Measurements from ENCODE around the gene NPRL2.

NPRL2 gene

DNA sequence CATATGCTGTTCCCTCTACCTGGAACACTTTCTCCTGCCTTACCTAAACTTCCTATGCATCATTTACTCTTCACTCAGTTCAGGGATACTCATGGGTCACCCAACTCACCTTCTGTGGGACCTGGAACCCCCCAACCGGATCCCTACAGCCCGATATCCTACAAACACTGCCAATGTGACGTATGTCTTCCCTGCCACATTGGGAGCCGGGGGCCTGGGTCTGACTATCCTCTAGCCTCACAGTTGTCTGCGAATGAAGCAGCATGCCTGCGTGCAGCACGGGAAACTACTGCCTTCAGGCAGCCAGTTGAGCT, 405 bp downstream of the NPRL2 start:
- ATAC-seq (no peak), DNase-seq (no peak)

DNA sequence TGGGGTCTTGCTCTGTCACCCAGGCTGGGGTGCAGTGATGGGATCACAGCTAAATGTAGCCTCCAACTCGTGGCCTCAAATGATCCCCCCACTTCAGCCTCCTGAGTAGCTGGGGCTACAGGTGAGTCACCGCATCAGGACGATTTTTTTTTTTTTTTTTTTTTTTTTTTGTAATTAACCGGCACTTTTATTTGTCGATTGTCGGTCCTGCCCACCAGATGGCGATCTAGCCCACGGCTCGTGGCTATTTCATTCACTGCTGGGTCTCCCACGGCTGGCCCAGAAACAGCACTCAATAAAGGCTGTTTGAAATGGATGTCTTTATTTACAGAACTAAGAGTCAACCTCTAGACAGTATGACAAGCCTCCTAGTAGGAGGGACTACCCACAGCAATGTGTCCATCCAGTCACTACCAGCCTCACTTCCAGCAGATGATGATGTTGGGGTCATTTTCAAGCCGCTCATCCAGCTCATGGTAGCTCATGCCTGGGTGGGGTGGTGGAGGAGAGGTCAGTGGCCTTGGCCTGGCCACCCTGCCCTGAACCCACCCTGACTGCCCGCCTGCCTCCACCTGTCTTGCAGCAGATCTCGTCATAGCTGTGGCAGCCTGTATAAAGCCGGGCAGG, 3.3 kb downstream of the NPRL2 start:
- ATAC-seq (no peak), DNase-seq (peak; percentile 76)

DNA sequence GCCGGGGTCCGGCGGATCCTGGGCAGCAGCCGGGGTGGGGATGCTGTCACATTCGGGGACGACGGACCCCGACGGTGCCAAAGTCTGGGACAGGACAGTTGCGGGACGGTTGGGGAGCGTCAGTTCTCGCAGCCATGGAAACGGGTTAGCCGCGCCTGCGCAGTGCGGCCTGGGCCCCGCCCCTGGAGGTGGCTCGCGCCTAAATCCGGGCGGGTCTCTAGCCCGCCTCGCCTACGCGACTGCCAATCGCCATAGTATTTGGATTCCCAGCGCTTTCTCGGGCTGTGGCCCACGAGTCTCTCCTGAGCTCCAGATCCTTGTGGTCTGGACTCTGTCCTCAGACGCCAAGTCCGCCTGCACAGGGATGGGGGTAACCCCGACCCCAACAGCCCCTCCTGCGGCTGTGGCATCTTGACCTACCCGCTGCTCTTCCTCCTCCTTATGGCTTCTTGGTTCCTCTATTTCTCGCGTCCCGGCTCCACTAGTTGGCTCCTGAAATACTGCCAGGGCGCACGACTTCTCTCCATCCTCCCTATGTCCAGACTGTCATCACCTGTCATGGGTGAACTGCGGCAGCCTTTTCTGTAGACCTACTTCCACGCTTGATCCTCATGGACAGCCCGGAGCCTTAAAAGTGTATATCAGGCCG, 4.9 kb downstream of the NPRL2 start, which contains the start of gene ZMYND10:
Gene ZMYND10 (minus strand): TSS at position 147 of the 649 bp plus-strand sequence. CDS start 153 bp downstream, outside the sequence.
- ATAC-seq (peak; percentile 11), DNase-seq (peak; percentile 82)

DNA sequence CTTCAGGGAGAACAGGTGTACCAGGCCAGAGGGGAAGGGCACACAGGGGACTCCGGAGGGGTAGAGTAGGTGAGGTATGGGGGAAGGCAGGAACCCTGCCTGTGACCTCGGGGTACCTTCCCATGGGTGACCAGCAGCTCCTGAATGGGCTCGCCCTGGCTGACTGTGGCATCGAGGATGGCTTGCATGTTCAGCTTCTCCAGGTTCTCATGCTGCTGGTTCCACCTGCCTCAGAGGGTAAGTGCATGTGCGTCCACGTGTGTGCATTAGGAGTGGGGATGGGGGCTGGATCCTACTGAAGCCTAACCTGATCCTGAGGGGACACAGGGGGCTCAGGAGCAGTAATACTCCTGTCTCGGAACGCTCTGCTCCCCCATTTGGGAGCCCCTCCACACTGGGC, 5.6 kb downstream of the NPRL2 start:
- ATAC-seq: no peak
- no peak for DNase-seq

DNA sequence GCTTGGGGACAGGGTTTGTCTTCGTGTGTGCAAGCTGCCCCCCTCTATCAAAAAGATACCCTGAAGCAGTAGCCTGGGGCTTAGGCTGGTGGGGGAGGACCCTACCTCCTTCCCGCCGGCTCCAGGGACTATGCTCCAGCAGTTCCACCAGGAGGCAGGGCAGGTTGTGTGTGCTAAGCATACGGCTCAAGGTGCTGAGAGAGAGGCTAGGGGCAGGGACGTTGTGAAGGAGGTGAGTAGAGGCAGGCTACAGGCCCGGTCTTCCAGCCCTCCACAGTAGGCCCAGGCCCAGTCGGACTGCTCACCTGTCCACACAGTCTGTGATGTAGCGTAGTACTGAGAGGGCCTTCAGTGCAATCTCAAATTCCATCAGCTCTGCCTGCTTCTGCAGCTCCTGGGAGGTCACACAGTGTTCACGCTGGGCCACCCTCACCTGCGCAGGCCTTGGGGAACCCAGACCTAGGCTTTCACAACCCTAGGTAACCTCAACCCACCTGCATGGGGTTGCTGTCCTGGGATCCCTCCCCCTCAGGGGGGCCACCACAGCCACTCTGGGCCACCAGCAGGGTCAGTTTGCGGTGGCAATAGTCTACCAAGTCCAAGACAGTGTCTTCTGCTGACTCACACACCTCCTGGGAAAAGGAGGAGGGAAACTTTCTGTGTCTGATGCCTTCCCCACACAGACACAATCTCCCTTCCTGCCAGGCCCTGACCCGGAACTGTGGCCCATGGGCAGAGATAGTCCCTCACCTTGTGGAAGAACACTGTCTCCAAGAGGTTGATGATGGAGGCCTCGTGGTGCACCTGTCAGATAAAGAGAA, 7.6 kb downstream of the NPRL2 start:
- no peak for ATAC-seq
- no peak for DNase-seq

DNA sequence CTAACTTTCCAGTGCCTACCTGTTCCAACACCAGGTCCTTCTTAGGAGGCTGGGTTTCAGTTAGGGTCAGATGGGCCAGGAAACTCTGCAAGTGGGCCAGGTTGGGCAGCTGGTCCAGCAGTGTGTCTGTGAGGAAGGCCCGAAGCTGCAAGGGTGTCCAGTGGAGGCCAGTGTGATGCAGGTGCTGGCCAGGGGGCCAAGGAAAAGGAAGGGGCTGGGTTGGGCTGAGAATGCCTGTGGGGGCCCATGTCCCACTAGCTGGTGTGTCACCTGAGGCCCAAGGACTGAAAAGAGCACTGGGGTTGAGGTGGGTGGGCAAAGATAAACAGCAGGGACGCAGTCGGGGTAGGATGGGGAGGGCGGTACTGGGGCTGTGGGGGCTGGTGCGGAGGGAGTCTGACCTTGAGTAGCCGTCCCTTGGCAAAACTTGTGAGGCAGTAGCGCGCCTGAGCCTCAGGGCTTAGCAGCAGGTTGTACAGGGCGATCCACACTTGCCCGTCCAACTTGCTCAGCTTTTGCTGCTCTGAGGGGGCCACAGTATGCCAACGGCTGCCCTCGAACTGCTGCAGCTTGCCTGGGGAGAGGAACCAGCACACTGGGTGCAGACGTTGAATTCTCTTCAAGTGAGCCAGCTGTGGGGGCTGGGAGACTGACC, 8.5 kb downstream of the NPRL2 start:
- ATAC-seq (no peak), DNase-seq (no peak)

DNA sequence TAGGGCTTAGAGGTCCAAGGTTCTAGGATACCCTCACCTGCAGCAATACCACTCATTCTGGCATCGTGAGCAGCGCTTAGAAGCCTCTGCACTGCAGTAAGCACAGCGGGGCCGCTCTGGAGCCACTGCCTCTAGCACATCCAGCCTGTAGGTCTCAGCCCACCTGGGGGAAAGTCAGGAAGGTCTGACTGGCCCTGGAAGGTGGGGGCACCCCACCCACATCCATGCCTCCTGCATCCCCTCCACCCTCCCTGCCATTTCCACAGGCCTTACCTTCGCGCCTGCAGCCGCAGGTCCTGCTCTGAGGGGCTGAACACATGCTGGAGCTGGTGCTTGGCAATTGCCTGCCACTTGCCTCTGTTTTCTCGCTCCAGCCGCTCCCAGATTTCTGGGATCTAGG, 9.0 kb downstream of the NPRL2 start:
- DNase-seq: no peak
- no peak for ATAC-seq

DNA sequence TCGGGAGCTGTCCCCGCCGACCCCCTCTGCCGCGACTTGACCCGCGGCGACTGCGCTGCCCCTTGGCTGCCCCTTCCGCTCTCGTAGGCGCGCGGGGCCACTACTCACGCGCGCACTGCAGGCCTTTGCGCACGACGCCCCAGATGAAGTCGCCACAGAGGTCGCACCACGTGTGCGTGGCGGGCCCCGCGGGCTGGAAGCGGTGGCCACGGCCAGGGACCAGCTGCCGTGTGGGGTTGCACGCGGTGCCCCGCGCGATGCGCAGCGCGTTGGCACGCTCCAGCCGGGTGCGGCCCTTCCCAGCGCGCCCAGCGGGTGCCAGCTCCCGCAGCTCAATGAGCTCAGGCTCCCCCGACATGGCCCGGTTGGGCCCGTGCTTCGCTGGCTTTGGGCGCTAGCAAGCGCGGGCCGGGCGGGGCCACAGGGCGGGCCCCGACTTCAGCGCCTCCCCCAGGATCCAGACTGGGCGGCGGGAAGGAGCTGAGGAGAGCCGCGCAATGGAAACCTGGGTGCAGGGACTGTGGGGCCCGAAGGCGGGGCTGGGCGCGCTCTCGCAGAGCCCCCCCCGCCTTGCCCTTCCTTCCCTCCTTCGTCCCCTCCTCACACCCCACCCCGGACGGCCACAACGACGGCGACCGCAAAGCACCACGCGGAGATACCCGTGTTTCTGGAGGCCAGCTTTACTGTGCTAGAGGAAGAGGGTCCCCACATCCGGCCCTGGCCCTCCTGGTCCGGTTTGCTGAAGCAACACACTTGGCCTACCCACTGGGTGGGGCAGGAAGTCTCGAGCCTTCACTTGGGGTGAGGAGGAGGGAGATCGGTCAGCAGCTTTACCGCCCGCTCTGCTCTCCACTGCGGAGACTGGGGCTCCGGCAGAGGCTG, 9.9 kb downstream of the NPRL2 start, which contains the start of gene RASSF1:
Gene RASSF1 (minus strand): TSS at position 389 of the 882 bp plus-strand sequence. CDS start 31 bp downstream, at position 358.
- DNase-seq (peak; percentile 85), ATAC-seq (peak; percentile 55)

DNA sequence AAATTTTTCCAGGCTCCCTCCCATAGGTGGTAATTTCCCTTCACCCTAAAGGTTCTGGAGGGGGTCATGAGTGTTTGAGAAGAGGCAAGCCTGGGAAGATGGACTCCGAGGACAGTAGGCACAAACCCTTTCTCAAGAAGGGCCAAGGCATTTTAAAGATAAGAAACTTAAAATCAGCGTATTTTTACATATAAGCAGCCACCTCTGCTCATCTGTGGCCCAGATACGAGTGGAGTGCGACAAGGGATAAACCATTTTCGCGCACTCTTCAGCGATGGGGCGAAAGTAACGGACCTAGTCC, 10.5 kb downstream of the NPRL2 start:
- no peak for ATAC-seq
- DNase-seq: no peak

DNA sequence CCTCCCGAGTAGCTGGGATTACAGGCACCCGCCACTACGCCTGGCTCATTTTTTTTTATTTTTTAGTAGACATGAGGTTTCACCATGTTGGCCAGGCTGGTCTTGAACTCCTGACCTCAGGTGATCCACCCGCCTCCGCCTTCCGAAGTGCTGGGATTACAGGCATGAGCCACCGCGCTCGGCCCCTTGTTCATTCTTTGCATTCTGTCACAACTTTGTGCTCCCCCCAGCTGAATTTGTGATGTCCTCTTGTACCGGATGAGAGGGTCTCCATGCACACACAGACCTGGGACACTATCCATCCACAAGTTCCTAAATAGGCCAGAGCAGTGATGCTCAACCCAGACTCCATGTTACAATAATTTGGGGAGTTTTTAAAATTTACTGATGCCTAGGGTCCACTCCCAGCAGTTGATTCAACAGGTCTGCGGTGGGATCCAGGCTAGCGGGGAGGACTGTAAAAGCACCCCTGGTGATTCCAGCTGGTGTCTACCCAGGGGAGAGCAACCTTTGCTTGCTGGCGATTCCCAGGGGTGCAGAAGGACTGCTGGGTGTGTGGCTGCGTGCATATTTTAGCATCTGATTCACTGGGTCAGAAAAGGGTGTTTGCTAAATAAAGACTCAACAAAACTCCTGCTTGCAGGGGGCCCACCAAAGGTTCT, 11.0 kb downstream of the NPRL2 start:
- DNase-seq (no peak), ATAC-seq (no peak)

DNA sequence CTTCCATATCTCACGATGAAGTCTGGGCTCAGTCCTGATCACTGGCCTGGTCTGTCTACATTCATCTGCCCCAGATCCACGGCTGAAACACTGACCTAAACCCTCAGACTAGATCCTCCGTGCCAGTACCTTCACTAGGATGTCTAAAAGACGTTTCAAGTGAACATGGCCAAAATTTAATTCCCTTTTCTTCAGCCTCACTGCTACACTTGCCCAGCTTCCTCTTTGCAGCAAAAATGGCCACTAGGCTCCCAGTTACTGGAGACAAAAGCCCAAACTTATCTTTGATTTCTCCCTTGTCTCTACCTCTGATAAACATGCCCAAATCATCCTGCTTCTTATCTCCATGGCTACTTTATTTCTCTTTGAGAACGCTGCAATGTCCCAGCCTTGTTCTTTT, 11.6 kb downstream of the NPRL2 start:
- ATAC-seq (no peak), DNase-seq (no peak)

DNA sequence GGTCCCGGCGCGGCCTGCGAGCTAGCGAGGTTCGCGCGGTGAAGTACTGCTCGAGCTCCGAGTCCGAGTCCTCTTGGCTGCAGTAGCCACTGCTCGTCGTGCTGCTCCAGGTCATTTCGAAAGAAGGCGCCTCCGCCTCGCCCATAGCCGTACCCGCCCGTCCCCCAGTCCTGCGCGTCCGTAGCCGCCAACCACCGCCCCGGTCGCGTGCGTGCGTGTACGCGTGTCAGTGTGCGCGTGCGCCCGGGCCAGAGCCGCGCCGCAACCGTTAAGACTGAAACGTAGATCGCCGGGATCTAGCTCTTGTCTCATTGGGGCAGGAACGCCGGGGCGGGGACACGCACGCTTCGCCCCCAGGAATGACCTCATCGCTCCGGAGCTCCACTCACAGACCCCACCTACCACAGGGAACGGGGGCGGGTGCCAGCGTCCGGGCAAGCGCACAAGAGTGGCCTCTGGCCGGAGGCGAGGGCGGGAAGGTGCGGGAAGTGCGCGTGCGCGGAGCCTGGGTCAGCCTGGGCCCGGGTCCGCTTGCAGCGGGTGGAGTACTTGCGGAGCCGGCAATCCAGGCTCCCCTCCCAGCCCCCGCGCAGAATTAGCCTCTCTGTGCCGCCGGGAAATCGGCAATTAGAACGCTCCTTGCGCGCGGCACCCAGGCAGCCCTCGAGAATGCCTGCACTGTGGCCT, 13.3 kb downstream of the NPRL2 start:
- DNase-seq (peak; percentile 99), ATAC-seq (peak; percentile 78)

DNA sequence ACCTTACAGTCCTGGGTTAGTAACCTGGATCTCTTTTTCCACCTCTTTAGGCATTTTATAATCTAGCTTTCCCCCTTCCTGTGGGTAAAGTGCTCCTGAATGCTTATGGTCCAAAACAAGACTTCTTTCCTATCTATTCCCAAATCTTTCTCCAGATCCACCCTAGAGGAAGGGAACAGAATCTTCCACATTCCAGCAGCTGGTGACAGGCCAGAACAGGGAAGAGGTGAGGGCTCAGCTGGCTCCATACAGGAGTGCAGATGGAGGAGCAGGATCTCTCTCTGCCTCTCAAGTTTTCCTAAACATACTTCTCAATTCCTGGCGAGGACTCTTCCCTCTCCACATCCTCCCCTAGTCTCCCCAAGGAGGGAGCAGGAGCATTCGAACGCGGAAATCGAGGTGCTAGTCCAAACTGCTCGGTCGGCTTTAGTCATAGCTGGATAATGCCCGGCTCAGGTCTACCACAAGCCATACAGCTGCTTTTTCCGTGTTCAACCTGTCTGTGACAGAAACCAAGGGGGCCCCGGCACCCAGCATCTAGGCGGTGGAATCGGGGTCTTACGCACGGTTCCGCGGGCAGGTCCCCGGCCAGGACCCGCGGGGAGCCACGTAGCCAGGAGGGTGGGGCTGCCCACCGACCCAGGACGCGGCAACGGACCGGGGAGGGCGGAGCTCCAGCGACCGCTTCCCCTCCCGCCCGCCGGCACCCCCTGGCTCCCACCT, 14.0 kb downstream of the NPRL2 start:
- ATAC-seq: peak; percentile 12
- DNase-seq: no peak

DNA sequence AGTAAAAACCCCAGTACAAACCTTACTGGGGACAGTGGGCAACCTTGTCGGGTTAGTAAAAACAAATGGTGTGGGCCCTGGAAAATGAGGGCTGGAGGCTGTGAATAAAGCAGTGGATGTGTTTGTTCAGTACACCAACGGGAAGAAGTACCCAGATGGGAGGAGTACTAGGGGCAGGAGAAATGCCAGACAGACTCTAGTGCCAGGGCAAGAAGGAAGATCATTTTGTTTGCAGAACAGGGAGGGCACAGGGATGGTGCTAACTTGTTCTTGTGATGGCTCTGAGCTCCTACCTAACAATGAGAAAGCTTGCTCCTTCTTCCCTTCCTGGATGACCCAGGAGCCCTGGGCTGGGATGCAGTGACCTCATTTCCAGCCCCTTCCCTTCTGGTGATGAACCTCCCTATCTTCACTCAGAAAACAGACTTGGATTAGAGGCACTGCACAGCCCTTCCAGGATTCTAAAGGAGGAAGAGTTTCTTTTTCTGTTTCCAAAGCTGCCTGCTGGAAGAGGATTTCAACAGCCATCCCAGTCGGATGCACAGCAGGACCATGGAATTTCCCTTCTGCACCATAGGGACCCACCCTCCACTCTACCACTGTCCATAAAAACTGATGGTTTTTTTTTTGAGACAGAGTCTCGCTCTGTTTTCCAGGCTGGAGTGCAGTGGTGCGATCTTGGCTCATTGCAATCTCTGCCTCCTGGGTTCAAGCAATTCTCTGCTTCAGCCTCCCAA, 16.1 kb downstream of the NPRL2 start:
- no peak for ATAC-seq
- DNase-seq: no peak

DNA sequence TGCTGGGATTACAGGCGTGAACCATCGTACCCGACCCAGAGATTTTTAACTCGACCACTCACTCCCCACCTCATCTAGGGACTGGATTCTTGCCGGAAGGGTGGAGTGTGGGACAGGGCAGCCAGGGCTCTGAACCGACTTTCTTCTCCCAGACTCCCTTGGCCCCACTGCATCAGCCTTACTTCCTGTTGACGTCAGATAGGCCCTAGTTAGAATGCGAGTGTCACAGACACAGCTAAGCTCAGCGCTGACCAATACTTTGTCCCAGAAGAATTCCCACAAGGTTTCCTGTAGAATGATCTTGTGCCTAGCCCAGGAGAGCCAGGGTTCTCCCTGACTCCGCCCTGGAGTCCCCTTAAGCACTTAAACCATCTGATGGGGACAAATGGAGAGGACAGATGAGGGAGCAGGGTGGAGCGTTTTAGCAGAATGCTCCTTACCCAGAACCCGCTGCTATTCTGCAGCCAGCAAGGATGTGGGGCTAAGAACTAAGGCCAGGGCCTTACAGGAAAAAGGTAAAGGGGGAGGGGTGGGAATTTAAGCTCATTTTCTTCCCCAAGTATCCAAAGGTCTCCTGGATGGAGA, 16.7 kb downstream of the NPRL2 start:
- ATAC-seq: no peak
- DNase-seq: no peak

DNA sequence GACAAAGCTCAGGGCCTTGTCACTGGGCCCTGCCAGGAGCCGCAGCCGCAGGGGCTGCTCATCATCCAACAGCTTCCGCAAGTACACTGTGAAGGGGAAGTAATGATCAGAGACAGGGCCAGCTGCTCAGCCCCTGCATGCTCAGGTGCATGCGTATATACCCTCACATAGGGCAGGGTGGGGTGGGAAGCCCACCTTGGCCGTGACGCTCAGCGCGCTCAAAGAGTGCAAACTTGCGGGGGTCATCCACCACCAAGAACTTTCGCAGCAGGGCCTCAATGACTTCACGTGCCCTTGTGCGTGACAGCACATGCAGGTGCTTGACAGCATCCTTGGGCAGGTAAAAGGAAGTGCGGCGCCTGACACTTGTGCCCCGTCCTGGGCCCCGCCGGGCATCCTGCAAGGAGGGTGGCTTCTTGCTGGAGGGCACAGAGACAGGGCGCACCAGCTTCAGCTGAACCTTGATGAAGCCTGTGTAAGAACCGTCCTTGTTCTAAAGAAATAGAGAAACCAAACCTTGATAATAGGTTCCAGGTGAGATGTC, 19.1 kb downstream of the NPRL2 start:
- ATAC-seq: no peak
- DNase-seq: no peak

DNA sequence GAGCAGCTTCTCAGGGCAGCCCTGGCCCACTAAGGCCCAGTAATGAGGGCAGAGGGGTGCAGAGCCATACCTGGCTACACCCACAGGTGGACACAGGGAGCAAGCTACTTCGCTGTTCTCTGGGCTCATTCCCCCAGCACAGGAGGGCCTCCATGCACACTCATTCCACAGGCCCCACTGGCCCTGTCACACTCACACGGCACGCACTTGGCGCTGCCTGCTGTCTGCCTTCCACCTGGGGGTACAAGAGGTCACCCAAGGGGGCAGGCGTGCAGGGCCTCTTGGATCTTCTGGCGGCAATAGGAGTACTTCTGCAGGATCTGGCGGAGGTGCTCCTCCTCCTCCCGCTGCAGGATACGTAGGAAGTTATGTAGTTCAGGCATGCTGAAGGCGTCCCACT, 20.2 kb downstream of the NPRL2 start:
- no peak for DNase-seq
- ATAC-seq: no peak

DNA sequence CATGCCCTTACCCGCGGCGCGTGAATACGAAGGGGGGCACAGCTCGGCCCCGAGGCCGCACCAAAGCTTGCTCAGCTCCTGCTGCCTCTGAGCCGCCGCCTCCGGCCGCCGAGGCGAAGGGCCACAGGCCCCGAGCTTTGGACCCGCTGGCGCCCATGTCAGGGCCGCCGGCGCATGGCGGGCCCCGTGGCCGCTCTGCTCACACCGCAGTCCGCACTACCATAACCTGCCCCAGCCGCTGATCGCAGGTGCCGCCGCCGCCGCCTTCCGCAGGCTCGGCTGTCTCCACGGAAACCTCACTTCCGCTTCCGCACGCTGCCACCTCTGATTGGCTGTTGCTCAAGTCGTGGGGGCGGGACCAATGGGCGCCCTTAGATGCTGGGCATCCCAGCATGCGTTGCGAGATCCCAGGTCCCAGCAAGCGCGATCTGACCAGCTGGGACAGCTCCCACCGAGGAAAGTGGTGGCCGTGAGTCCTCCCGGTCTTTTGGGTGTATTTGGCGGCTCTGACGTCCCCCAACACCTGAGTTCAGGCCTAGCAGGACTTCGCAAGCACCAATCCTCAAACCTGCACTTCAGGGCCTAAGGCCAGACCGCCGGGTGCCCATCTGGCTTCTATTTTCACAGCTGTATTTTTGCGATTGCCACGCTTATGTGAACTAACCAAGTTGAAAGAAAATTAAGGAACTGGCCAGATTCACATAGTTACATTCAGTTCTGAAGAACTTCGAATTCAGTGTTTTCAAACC, 22.5 kb downstream of the NPRL2 start, which contains the start of gene TUSC2:
Gene TUSC2 (minus strand): TSS at position 281 of the 749 bp plus-strand sequence. CDS start 124 bp downstream, at position 157.
- DNase-seq (peak; percentile 96), ATAC-seq (peak; percentile 91)
